Measurements from ENCODE around the gene GLA.

GLA gene

GRCh38 chrX:101407748-101408531, at the start of gene GLA, which contains the start of gene HNRNPH2:
GLA (minus strand) TSS chrX:101407925; CDS start chrX:101407903, 22 bp downstream.
HNRNPH2 (plus strand) TSS chrX:101408222; CDS start chrX:101411989, 3,767 bp downstream.
- DNase-seq (ENCODE audit: low read depth, low spot score): peak; percentile 77

DNA sequence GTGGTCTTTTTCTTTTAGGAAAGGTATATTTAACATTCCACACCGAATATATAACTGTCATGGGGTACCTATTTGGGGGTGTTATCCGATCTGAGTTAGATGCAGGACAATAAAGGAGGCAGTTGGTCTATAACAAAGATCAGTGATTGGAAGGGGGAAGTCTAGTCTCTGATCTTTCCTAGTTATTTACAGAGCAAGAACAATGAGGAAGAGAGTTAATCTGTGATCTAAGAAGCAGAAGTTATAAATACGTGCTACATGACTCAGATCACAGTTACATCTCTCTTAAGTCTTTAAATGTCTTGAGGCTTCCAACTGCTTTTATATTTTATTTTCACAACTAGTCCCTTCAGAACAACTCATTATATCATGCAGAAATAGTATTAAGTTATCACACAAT, 44.3 kb upstream of the GLA start:
- no peak for DNase-seq (ENCODE audit: low read depth, low spot score)

DNA sequence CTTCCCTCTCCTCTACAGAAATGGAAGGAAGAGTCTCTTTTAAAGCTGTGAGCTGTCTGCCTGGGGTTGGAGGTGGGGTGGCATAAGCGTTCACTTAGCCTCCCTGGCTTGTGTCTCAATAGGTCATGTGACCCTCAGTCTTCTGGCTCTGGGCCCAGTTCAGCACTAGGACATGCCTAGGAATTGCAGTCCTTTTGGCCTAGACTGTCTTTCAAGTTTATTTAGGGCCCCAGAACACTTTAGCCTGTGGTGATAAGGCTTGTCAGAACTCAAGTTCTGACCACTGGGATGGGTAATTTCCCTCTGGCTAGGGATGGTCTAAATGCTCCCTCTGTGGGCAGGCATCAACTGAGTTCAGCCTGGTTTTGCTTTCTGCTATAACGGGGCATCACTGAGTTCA, 43.2 kb upstream of the GLA start:
- DNase-seq (ENCODE audit: low read depth, low spot score): no peak

DNA sequence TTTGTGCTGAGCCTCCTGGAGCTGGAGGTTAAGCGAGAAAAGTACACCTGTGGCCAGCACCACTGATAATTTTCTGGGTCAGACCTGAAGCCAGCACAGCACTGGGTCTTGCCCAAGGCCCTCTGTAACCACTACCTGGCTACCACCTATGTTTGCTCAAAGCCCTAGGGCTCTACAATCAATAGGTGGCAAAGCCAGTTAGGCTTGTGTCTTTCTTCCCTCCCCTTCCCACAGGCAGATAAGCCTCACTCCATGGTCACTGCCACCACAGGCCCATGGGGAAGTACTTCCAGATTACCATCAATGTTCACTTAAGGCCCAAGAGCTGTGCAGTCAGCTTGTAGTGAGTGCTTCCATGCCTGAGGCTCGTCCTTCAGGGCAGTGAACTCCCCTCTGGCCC, 42.4 kb upstream of the GLA start:
- no peak for DNase-seq (ENCODE audit: low read depth, low spot score)

- no peak for DNase-seq (ENCODE audit: low read depth, low spot score)
Measured at GRCh38 chrX:101449279-101449678, 41.6 kb upstream of the GLA start.

DNA sequence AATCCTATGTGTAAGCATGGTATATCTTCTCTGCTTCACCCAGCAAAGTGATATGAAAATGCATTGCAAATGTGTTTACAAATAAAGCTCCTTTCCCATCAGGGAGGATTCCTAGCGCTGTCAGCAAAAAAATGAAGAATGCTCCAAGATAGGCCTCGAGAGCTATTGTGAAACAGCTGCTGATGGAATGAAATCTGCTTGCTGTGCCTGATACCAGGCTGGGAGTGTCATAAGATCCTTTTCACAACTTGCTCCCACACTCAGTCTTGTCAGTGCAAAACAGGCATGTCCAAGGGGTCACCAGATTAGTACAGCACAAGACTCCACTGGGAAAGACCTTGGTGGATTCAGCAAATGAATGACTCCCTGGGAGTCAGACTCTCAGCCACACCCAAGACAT, 34.4 kb upstream of the GLA start:
- DNase-seq (ENCODE audit: low read depth, low spot score): no peak

DNA sequence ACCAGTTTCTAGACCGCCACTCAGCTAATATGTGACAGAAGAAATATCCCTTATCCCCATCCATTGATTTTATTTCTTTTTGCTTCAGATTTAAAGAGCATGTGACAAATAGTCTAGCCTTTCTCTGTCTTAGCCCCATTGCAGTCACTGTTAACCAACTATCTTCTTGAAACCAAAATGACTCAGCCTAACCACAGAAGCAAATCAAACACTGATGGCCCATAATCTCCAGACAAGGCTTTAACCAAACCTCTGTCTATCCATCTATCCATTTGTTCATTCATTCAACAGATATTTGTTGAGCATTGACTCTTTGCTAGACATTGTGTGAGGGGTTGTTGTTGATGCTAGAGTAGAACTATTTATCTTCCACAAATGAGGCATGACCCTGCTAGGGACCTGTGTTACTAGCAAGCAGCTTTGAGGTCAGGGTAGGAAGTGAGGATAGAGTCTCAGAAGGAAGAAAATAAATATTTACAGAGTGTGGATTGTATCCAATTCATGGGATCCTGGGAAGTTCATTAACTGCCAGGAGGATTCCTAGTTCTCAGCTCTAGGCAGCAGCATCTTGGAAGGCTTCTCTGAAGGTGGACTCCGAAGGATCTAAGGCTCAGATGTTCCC, 22.8 kb upstream of the GLA start:
- DNase-seq (ENCODE audit: low read depth, low spot score): no peak

GRCh38 chrX:101429934-101430333, 22.2 kb upstream of the GLA start:
- no peak for DNase-seq (ENCODE audit: low read depth, low spot score)

GRCh38 chrX:101427954-101428353, 20.2 kb upstream of the GLA start:
- DNase-seq (ENCODE audit: low read depth, low spot score): no peak

DNA sequence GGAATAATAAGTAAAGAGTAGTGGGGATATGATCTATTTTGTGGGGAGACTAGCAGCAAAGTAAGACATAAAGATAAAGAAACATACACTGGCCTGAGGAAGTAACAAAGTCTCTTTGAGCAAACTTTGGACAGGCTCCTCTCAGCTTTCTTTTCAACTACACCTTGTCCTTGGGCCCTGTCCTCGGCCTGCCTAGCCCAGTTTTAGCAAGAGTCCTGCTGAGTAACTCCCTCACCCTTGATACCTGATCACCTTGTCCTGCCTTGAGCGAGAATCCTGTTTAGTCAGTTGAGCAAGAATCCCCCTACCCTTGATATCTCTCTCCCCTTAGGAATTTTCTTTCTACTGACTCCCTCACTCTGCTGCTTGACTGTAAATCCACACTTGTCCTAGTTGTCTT, 11.8 kb upstream of the GLA start:
- DNase-seq (ENCODE audit: low read depth, low spot score): no peak

DNA sequence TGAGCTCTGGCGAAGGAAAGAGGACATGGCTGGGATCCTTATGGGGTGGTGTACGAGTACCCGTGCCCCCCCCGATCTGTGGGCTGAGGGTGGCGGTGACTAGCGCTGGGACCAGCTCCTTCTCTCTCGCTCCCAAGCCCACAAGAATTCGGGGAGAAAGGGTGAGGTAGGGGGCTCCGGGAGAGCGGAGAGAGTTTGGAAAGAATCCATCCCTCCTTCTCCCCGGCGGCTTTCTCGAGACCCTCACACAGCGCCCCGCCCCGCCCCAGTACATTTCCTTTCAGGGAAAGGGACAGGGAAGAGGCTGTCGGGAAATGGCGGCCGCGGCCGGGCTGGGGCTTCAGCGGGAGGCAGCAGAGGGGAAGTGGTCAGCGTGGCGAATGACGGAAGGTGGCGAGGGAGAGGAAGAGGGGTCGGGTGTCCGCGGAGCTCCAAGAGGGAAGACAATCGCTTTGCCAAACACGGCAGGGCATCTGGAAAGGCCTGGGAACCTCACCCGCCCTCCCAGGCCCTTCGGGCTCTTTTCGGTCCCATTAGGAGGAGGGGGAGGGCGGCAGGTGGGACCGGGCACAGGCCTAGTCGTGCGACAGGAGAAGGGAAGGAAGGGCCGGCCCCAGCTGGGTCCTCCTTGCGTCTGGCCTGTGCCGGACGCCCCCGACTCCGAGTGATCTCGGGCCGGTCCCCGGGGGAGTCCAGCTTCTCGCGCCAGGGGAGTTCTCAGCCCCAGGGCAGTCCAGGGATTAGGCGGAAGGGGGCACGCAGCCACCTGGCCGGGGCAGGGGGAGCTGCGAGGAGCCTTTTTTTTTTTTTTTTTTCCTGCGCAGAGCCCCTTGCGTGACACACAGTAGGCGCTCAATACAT, 10.5 kb upstream of the GLA start:
- no peak for DNase-seq (ENCODE audit: low read depth, low spot score)

- DNase-seq (ENCODE audit: low read depth, low spot score): no peak
Measured at GRCh38 chrX:101417190-101417589, 9.5 kb upstream of the GLA start.

DNA sequence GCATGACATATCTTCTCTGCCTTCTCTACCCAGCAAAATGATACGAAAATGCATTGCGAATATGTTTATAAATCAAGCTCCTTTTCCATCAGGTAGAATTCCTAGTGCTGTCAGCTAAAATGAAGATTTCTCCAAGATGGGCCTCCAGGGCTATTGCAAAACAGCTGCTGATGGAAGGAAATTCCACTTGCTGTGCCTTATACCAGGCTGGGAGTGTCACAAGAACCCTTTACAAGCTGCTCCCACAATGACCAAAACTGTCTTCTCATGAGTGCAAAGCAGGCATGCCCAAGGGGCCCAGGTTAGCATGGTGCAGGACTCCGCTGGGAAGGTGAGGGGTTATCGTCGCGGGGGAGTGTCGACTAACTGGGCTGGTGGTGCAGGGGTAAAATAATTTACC, 9.0 kb upstream of the GLA start:
- no peak for DNase-seq (ENCODE audit: low read depth, low spot score)

DNA sequence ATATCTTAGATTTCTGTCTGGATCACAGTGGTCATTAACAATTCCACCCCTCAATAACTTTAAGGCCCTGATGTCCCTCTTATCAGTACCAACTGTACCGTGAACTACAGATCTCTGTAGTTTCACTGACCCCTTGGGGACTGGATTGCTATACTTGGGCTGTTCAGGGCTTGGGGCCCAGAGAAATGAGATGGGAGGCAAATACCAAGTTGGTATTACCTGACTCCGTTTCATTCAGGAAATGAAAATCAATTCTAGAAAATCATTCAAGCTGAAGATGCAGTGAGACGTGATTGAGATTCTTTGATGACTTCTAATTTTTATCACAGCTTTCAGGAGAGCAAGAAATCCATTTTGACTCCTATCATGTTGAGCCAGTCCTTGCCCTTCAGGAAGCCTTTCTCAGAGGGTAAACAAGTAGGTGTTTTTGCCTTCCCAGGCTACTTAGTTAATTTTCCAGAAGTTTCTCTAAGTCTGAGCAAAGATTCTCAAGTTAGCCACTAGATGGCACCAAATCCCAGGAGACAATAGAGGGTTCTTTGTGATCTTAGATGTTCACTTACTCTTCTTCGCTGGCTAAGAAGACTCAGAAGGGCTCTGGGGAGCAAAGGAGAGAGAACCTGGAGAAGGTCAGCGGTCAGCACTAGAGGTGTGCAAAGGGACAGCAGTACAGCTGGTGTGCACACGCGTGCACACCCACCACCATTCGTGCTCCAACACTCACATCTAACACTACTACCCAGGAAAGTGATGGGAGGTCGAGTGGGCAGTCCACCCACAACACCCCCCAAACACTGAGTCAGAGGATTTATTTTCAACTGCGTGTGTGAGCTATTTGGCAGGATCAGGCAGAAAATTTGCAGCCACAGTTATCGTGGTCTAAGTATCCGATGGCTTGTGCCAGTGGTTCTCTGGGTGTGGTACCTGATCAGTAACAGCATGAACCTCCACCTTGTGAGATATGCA, 7.7 kb upstream of the GLA start:
- DNase-seq (ENCODE audit: low read depth, low spot score): no peak

GRCh38 chrX:101411984-101412383, 4.3 kb upstream of the GLA start:
- DNase-seq (ENCODE audit: low read depth, low spot score): no peak

- no peak for DNase-seq (ENCODE audit: low read depth, low spot score)
Measured at GRCh38 chrX:101410461-101410860, 2.7 kb upstream of the GLA start.

DNA sequence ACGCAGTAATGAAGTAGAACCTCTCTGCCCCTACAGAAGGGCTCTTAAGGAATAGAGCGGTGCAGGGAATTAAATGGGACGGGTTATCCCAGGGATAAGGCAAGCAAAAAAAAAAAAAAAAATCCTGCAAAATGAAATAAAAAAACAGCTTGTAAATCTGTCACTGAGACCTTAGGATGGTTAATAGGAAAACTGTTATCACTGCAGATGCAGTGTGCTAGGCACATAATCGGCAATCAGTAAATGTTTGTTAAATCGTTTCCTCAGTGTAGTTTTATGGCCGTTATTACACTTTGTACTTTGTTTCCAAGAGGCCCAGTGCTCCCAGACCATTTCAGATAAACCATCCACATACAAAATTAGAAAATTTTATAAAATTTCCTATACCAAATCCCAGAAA, 1.3 kb upstream of the GLA start:
- DNase-seq (ENCODE audit: low read depth, low spot score): no peak

DNA sequence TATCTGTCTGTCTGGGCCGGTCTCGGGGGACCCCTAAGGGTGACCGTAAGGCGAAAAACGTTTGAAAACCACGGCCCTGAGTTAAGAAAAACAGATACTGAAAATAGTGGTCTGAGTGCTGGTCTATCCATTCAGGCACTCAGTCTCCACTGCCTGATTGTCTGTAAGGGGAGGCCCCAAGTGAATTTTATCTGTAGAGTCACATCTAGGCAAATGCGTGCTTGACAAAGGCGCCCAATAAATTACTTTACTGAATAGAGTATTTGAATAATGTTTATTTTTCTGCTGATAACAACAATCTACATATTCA, 762 bp upstream of the GLA start:
- DNase-seq (ENCODE audit: low read depth, low spot score): no peak

- DNase-seq (ENCODE audit: low read depth, low spot score): no peak
Measured at GRCh38 chrX:101407167-101407747, 468 bp downstream of the GLA start.

- no peak for DNase-seq (ENCODE audit: low read depth, low spot score)
Measured at GRCh38 chrX:101399825-101400224, 7.9 kb downstream of the GLA start.

- no peak for DNase-seq (ENCODE audit: low read depth, low spot score)
Measured at GRCh38 chrX:101398694-101399093, 9.0 kb downstream of the GLA start.
